Measurements from ENCODE around the gene ROCK2. TPM values are rescaled to one million over a fixed set of nuclear protein-coding genes. Genes with fewer than 3 reads are reported as not detected.

The ROCK2 gene
- total and polyA plus RNA-seq, 2 of the 8 experiments (the other 6 are each of a cell fraction or from before 2014, with no cell fraction given): 2.7 to 29.0 TPM

- H3K14ac ChIP-seq (ENCODE audit: insufficient read length): no peak overlapping the region
- ChIA-PET POLR2A (ENCODE audit: partially characterized antibody) (interaction anchor here (0.8 to 1.7 kb wide), 2 partner anchors 10 to 42 kb away, joined by 3 to 5 read pairs; partner anchors contain the start of gene ROCK2), CTCF (ENCODE audit: partially characterized antibody) (interaction anchor here (1.1 to 2.0 kb wide), 3 partner anchors 13 to 153 kb away, joined by 3 to 6 read pairs (median 4); partner anchors contain the start of gene ROCK2)
- peaks cover 11 to 22% (median 18%) of the 10 kb centered on the region in 4 experiments for H3K4me1 ChIP-seq (replicated peaks in 1 of 4; ENCODE audit: control insufficient read depth in 3 of 4, insufficient read depth in 4 of 4, low read length in 3 of 4)
- H2BK120ac ChIP-seq (replicated peaks; ENCODE audit: low read depth, low read length): no peak overlapping the region
- no peak overlapping the region for H3K4me2 ChIP-seq (ENCODE audit: insufficient read depth in 1 of 2, low read depth in 2 of 2, low read length in 2 of 2)
- H3K56ac ChIP-seq (replicated peaks; ENCODE audit: insufficient read length, low read depth, low read length): no peak overlapping the region
- no peak overlapping the region for H3K9ac ChIP-seq (replicated peaks in 1 of 4; ENCODE audit: extremely low read depth in 1 of 4, low read depth in 3 of 4, low read length in 3 of 4)
- FAIRE-seq: no peak
- no peak overlapping the region for H4K91ac ChIP-seq (replicated peaks; ENCODE audit: insufficient read length, low read length)
- no peak overlapping the region for H4K8ac ChIP-seq (ENCODE audit: extremely low read depth, insufficient read depth, low read length)
- no peak overlapping the region for H2AFZ ChIP-seq (ENCODE audit: low read length)
- H4K20me1 ChIP-seq (replicated peaks in 1 of 2; ENCODE audit: control insufficient read depth in 1 of 2, insufficient read depth in 2 of 2, low read length in 2 of 2): peaks cover 0 to 2% of the 10 kb centered on the region in 2 experiments
- H3K36me3 ChIP-seq (ENCODE audit: control insufficient read depth in 2 of 4, insufficient read depth in 4 of 4, low read length in 3 of 4): no peaks in the 10 kb centered on the region
- H3K79me2 ChIP-seq (ENCODE audit: control insufficient read depth in 1 of 2, insufficient read depth in 2 of 2, low read length in 2 of 2): no peaks in the 10 kb centered on the region
- no peak overlapping the region for H2BK20ac ChIP-seq (ENCODE audit: low read length)
- no peak overlapping the region for H3K23ac ChIP-seq (ENCODE audit: insufficient read length)
- no peaks in the 10 kb centered on the region for H3K79me1 ChIP-seq (ENCODE audit: low read depth, low read length)
- no peak overlapping the region for H2BK12ac ChIP-seq (ENCODE audit: low read depth, low read length)
- H3K4ac ChIP-seq (replicated peaks; ENCODE audit: insufficient read length, low read depth, low read length): no peak overlapping the region
- no peak overlapping the region for H3K27ac ChIP-seq (ENCODE audit: low read depth, low read length)
- no peaks in the 10 kb centered on the region for H3K23me2 ChIP-seq (ENCODE audit: low read depth, low read length)
- H3K27me3 ChIP-seq (replicated peaks in 1 of 4; ENCODE audit: control insufficient read depth in 3 of 4, extremely low read depth in 1 of 4, insufficient read depth in 3 of 4, low read length in 3 of 4): no peaks in the 10 kb centered on the region
- H2AK5ac ChIP-seq (ENCODE audit: low read depth, low read length): no peak overlapping the region
- no peak overlapping the region for H2BK15ac ChIP-seq (ENCODE audit: low read length)
- no peak overlapping the region for H3K18ac ChIP-seq (ENCODE audit: extremely low read depth, low read length)
- TF ChIP-seq SAP30 (IDR thresholded peaks at IDR 0.05; ENCODE audit: insufficient read depth, insufficient replicate concordance, low read length) (no peak), CBX5 (IDR thresholded peaks at IDR 0.05; ENCODE audit: low read depth, low read length) (no peak), ATF3 (IDR thresholded peaks at IDR 0.05; ENCODE audit: insufficient read depth, low read depth, low read length) (no peak), HDAC2 (IDR thresholded peaks at IDR 0.05; ENCODE audit: borderline replicate concordance in 1 of 2, low read depth in 2 of 2, low read length in 2 of 2) (no peak), BCL11A (IDR thresholded peaks at IDR 0.05; ENCODE audit: low read depth in 2 of 2, low read length in 2 of 2) (no peak), TBP (IDR thresholded peaks at IDR 0.05; ENCODE audit: low read depth, low read length) (no peak), SIX5 (IDR thresholded peaks at IDR 0.05; ENCODE audit: low read depth, low read length) (no peak), FOSL1 (IDR thresholded peaks at IDR 0.05; ENCODE audit: insufficient read depth, low read depth, low read length) (no peak), POLR2AphosphoS5 (IDR thresholded peaks at IDR 0.05; ENCODE audit: low read depth, low read length) (no peak), BRCA1 (IDR thresholded peaks at IDR 0.05; ENCODE audit: low read depth, low read length) (no peak), POU5F1 (IDR thresholded peaks at IDR 0.05; ENCODE audit: low read depth, low read length) (no peak), NANOG (IDR thresholded peaks at IDR 0.05; ENCODE audit: insufficient read depth, low read depth, low read length, poor library complexity, severe bottlenecking) (no peak)
- H4K5ac ChIP-seq (ENCODE audit: insufficient read length, low read depth, low read length): no peak overlapping the region
- no peaks in the 10 kb centered on the region for H3K9me3 ChIP-seq (ENCODE audit: insufficient read depth in 2 of 2, low read depth in 1 of 2, low read length in 1 of 2)
- no peak for DNase-seq (ENCODE audit: low read depth in 1 of 2, low spot score in 2 of 2)
- H2BK5ac ChIP-seq (ENCODE audit: low read depth, low read length): no peak overlapping the region
- H3K4me3 ChIP-seq (ENCODE audit: extremely low read depth in 1 of 4, insufficient read depth in 2 of 4, low read depth in 3 of 4, low read length in 4 of 4): no peak overlapping the region
- 84% methylated on average over 9 of the region's 9 CpGs; no CpG with 5 or more reads in 1 of the 2 experiments for WGBS, 2 experiments (ENCODE audit: extremely low coverage in 1 of 2, insufficient coverage in 1 of 2, insufficient read length in 1 of 2, insufficient replicate concordance in 2 of 2, low coverage in 1 of 2, low lambda C conversion rate in 2 of 2, missing lambda C conversion rate in 1 of 2)
Observed at GRCh38 chr2:11387100-11387390, 42.6 kb upstream of the ROCK2 start.

Measured in H1 (cell line).